Fibroblast of lung (primary cell): ENCODE measurements around the gene CADPS. TPM values are rescaled to one million over a fixed set of nuclear protein-coding genes. Genes with fewer than 3 reads are reported as not detected.
A peak's percentile ranks its signal among the peaks of the same experiment; 100 is the strongest.

Source experiments
- DNase-seq, 2 donors: peaks; one replicate each; pipeline versions ENCODE4 v3.0.0 to v3.0.0-alpha.2; 2010; ENCODE audit warnings: low read depth in 2 of 2
- H2AFZ ChIP-seq: 2 replicates; pipeline ENCODE4 v1.5.1; 2012; ENCODE audit warnings: low read length, control low read depth, inconsistent platforms
- H3K27ac ChIP-seq: 2 replicates; pipeline ENCODE4 v1.5.1; 2011; ENCODE audit warnings: low read length, control low read depth; ENCODE audit not compliant: insufficient read depth
- H3K27me3 ChIP-seq: 2 replicates; pipeline ENCODE4 v1.5.1; 2011; ENCODE audit warnings: mild to moderate bottlenecking, low read length; ENCODE audit not compliant: control insufficient read depth, insufficient read depth
- H3K36me3 ChIP-seq: 2 replicates; pipeline ENCODE4 v1.5.1; 2011; ENCODE audit warnings: low read length; ENCODE audit not compliant: control insufficient read depth, insufficient read depth
- H3K4me1 ChIP-seq: 2 replicates; pipeline ENCODE4 v1.5.1; 2011; ENCODE audit warnings: low read length; ENCODE audit not compliant: control insufficient read depth, insufficient read depth; ENCODE audit errors: extremely low read depth
- H3K4me2 ChIP-seq: 2 replicates; pipeline ENCODE4 v1.5.1; 2011; ENCODE audit warnings: low read length, control low read depth; ENCODE audit not compliant: insufficient read depth; ENCODE audit errors: extremely low read depth
- H3K4me3 ChIP-seq, 4 experiments: fragments of 200-600 bp in 1 of 4; sonication (generic) in 1 of 4; replicated peaks in 1 of 4; 2 replicates each; pipeline ENCODE4 v1.5.1; 2011 to 2016; ENCODE audit warnings: low read length in 4 of 4, low read depth in 3 of 4, mild to moderate bottlenecking in 3 of 4, control low read depth in 2 of 4, inconsistent platforms in 1 of 4, mixed read lengths in 1 of 4; ENCODE audit not compliant: insufficient read depth in 1 of 4; ENCODE audit errors: control extremely low read depth in 1 of 4
- H3K79me2 ChIP-seq: 2 replicates; pipeline ENCODE4 v1.5.1; 2012; ENCODE audit warnings: mild to moderate bottlenecking, low read length, inconsistent platforms; ENCODE audit not compliant: control insufficient read depth, insufficient read depth
- H3K9ac ChIP-seq: 2 replicates; pipeline ENCODE4 v1.5.1; 2011; ENCODE audit warnings: mild to moderate bottlenecking, low read length, control low read depth; ENCODE audit not compliant: insufficient read depth
- H3K9me3 ChIP-seq: 2 replicates; pipeline ENCODE4 v1.5.1; 2012; ENCODE audit warnings: low read depth, low read length; ENCODE audit not compliant: control insufficient read depth, insufficient read depth
- H4K20me1 ChIP-seq: 2 replicates; pipeline ENCODE4 v1.5.1; 2011; ENCODE audit warnings: low read length; ENCODE audit not compliant: control insufficient read depth, insufficient read depth; ENCODE audit errors: extremely low read depth
- EZH2 ChIP-seq: IDR thresholded peaks from 2 replicates; pipeline ENCODE4 v1.5.1; 2012; ENCODE audit warnings: low read length, control low read depth, mild to moderate bottlenecking; ENCODE audit errors: missing control alignments
- polyA plus RNA-seq, 2 donors: library from polyadenylated mRNA; depleted of rRNA in 1 of 2; stranded (reverse) in 1 of 2; unstranded in 1 of 2; fragments of >200 nt; gene quantifications; 2 replicates each; pipeline ENCODE4 v1.2.1, GENCODE V29; 2011 to 2012; ENCODE audit warnings: missing spikeins in 1 of 2
- total RNA-seq: library from RNA; depleted of rRNA; stranded (reverse); fragments of >200 nt; gene quantifications from 2 replicates; pipeline ENCODE4 v1.2.1, GENCODE V29; 2014
- TF ChIP-seq, protein P1 (sequence below), 2 donors: IDR thresholded peaks in 1 of 2; conservative IDR thresholded peaks in 1 of 2; 1 replicate in 1 of 2; 2 replicates in 1 of 2; pipeline ENCODE4 v1.5.1; 2011 to 2012; ENCODE audit warnings: low read length in 2 of 2, control low read depth in 1 of 2, inconsistent platforms in 1 of 2, low read depth in 1 of 2, mild to moderate bottlenecking in 1 of 2

The CADPS gene
- total and polyA plus RNA-seq, 2 donors (not counting 1 experiment from before 2014, with no cell fraction given), result 2.3 to 63.1 TPM

DNA sequence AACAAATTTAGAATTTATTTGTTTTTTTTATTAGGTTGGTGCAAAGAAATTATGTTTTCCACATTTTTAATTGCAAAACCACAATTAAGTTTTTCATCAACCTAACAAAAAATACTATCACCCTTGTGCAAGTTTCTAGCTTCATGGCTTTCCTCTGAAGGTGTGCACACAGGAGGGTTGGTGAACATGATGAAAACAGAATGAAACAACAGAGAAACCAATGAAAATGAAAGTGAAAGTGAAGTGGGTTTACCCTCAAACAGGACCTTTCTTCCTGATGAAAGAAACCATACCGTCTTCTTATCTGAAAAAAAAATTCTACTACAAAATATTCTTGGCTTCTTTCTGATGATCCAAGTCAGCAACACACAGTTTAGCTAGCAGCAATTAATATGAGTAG, 429.9 kb downstream of the CADPS start:
- H2AFZ ChIP-seq, result peak overlapping the region; percentile 68
- peak; percentile 23 to 70 for DNase-seq
- TF ChIP-seq EZH2, result no peak
- TF ChIP-seq, protein P1, sequence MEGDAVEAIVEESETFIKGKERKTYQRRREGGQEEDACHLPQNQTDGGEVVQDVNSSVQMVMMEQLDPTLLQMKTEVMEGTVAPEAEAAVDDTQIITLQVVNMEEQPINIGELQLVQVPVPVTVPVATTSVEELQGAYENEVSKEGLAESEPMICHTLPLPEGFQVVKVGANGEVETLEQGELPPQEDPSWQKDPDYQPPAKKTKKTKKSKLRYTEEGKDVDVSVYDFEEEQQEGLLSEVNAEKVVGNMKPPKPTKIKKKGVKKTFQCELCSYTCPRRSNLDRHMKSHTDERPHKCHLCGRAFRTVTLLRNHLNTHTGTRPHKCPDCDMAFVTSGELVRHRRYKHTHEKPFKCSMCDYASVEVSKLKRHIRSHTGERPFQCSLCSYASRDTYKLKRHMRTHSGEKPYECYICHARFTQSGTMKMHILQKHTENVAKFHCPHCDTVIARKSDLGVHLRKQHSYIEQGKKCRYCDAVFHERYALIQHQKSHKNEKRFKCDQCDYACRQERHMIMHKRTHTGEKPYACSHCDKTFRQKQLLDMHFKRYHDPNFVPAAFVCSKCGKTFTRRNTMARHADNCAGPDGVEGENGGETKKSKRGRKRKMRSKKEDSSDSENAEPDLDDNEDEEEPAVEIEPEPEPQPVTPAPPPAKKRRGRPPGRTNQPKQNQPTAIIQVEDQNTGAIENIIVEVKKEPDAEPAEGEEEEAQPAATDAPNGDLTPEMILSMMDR (conservative IDR thresholded peaks at IDR 0.05 in 1 of 2, IDR thresholded peaks at IDR 0.05 in 1 of 2; ENCODE audit: low read depth in 1 of 2, low read length in 2 of 2), result no peak

DNA sequence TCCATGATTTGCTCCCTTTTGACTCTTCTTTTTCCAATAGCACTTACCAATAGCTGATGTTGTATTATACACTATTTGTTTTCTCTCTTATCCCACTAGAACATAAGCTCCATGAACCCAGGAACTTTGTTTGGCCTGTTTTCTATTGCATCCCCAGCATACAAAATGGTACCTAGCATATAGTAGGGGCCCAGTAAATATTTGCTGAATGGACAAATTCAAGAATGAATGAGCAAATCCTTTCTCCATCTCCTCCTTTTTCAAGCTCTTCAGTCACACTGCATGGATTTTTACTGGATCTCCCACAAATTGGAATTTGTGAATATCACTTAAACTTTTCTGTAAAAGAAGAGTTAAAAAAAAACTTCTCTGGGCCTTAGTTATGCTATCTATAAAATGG, 435.2 kb downstream of the CADPS start:
- H3K4me2 ChIP-seq, result no peak overlapping the region
- no peaks in the 10 kb centered on the region for H4K20me1 ChIP-seq
- no peaks in the 10 kb centered on the region for H3K27me3 ChIP-seq
- DNase-seq, result no peak
- H3K9ac ChIP-seq, result no peak overlapping the region
- H3K27ac ChIP-seq, result no peak overlapping the region
- H3K36me3 ChIP-seq, result no peaks in the 10 kb centered on the region
- no peaks in the 10 kb centered on the region for H3K9me3 ChIP-seq
- no peak overlapping the region for H3K4me3 ChIP-seq
- TF ChIP-seq, protein P1 (conservative IDR thresholded peaks at IDR 0.05 in 1 of 2, IDR thresholded peaks at IDR 0.05 in 1 of 2; ENCODE audit: low read depth in 1 of 2, low read length in 2 of 2), result no peak
- no peak for TF ChIP-seq EZH2
- H3K79me2 ChIP-seq, result no peaks in the 10 kb centered on the region
- H3K4me1 ChIP-seq, result no peaks in the 10 kb centered on the region
- H2AFZ ChIP-seq, result no peak overlapping the region

More for the DNA sequence above, 429.9 kb downstream of the CADPS start:
- H4K20me1 ChIP-seq, result no peaks in the 10 kb centered on the region
- no peak overlapping the region for H3K27ac ChIP-seq
- H3K4me2 ChIP-seq, result peak overlapping the region; percentile 68
- no peaks in the 10 kb centered on the region for H3K27me3 ChIP-seq
- H3K9me3 ChIP-seq, result no peaks in the 10 kb centered on the region
- H3K36me3 ChIP-seq, result no peaks in the 10 kb centered on the region
- H3K9ac ChIP-seq, result no peak overlapping the region
- no peaks in the 10 kb centered on the region for H3K79me2 ChIP-seq
- H3K4me1 ChIP-seq, result no peaks in the 10 kb centered on the region
- H3K4me3 ChIP-seq, result peak overlapping the region; percentile 8 to 53 (median 30)

DNA sequence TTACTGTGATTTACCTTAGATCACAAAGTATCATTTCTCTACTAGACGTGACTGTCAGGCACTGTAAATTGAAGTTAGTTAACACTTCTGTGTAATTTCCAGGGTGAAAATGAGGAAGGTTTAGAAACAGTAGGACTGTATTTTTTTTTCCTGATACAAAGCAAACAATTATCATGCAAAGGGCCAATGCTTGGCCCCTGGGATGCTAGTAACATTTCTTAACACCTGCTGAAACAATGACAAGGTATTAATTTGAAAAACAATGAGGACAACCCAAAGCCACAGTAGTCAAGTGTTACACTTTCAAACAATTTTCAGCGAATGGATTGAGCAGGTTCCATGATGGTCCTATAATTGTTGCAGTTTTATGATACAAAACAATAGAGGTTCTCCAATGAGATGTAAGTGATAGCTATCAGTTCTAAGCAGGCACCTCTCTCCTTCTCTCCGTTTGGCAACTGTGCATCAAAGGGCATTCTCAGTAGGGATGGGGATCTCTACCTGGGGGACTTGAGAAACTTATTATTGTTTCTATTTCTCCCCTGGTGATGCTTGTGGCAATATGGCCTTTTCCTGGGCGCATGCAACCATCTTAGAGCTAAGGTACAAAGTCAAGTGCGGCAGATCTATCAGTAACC, 435.9 kb downstream of the CADPS start:
- DNase-seq, result no peak
- H3K27ac ChIP-seq, result no peak overlapping the region
- no peak overlapping the region for H2AFZ ChIP-seq
- no peaks in the 10 kb centered on the region for H3K27me3 ChIP-seq
- H3K36me3 ChIP-seq, result no peaks in the 10 kb centered on the region
- no peak for TF ChIP-seq EZH2
- TF ChIP-seq, protein P1 (conservative IDR thresholded peaks at IDR 0.05 in 1 of 2, IDR thresholded peaks at IDR 0.05 in 1 of 2; ENCODE audit: low read depth in 1 of 2, low read length in 2 of 2), result no peak
- H3K79me2 ChIP-seq, result no peaks in the 10 kb centered on the region
- H3K4me1 ChIP-seq, result no peaks in the 10 kb centered on the region
- no peak overlapping the region for H3K4me2 ChIP-seq
- no peaks in the 10 kb centered on the region for H3K9me3 ChIP-seq
- no peak overlapping the region for H3K4me3 ChIP-seq
- no peak overlapping the region for H3K9ac ChIP-seq
- no peaks in the 10 kb centered on the region for H4K20me1 ChIP-seq
